OCI-LY3 (cell line): ENCODE measurements around the gene PIK3C2B.

Experiments used
- EZH2phosphoT487 ChIP-seq: fragments of 200-600 bp; shearing (Covaris generic); IDR thresholded peaks from 2 replicates; pipeline ENCODE4 v1.6.1; 2018; ENCODE audit warnings: antibody characterized with exemption, mixed run types, low read depth
- TF ChIP-seq, protein P1 (sequence below): fragments of 200-600, 300-600 bp; sonication (generic); IDR thresholded peaks from 2 replicates; pipeline ENCODE4 v1.5.1; 2014; ENCODE audit warnings: antibody characterized with exemption, low read length, low read depth

DNA sequence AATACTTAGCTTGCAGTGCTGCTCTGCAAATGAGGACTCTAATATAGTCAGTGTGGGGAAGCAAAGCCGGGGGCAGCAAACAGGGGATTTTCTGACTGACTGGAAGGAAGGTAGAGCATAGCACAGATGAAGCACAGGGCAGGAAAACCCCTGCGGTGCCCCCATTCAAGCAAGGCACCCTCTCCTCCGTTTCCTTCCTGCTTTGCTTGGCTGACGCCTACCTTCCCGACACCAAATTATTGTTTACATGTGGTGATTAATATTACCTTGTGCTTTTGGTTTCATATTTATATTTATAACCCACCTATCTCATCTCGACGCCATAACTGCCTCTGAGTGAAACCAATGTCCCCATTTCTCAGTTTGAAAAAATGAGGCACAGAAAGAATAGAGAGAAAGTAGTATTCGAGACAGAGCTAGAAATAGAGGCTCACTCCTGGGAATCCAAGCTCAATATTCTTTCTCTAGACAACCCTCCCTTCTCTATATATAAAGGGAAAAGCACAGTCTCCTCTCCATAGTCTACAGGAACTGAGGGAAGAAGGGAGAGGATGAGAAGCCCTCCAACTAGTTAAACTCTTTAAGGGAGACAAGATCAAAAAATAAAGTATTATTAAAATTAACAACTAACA, 41.3 kb downstream of the PIK3C2B start:
- TF ChIP-seq, protein P1, sequence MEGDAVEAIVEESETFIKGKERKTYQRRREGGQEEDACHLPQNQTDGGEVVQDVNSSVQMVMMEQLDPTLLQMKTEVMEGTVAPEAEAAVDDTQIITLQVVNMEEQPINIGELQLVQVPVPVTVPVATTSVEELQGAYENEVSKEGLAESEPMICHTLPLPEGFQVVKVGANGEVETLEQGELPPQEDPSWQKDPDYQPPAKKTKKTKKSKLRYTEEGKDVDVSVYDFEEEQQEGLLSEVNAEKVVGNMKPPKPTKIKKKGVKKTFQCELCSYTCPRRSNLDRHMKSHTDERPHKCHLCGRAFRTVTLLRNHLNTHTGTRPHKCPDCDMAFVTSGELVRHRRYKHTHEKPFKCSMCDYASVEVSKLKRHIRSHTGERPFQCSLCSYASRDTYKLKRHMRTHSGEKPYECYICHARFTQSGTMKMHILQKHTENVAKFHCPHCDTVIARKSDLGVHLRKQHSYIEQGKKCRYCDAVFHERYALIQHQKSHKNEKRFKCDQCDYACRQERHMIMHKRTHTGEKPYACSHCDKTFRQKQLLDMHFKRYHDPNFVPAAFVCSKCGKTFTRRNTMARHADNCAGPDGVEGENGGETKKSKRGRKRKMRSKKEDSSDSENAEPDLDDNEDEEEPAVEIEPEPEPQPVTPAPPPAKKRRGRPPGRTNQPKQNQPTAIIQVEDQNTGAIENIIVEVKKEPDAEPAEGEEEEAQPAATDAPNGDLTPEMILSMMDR = no peak
- TF ChIP-seq EZH2phosphoT487 = no peak
